Astrocyte of the cerebellum (primary cell): Measurements from ENCODE around the gene UROD.
"Not testable (repeated sequence)": the region's sequence is repeated elsewhere in the genome, so short reads cannot be mapped to it uniquely, and the experiment has no call there.

Source experiments
- DNase-seq: peaks from one replicate; pipeline ENCODE4 v3.0.0-alpha.2; 2011; ENCODE audit warnings: low read depth
- H3K4me3 ChIP-seq: 2 replicates; pipeline ENCODE4 v1.5.1; 2011; ENCODE audit warnings: mild to moderate bottlenecking, low read depth, low read length, moderate library complexity
- CTCF ChIP-seq: IDR thresholded peaks from 2 replicates; pipeline ENCODE4 v1.5.1; 2012; ENCODE audit warnings: low read length, low read depth, moderate library complexity, mild to moderate bottlenecking; ENCODE audit errors: missing control alignments
- in situ Hi-C: cut with HindIII; loops from 2 replicates; pipeline ENCODE4 v1.10.0; 2017; ENCODE audit warnings: low sequenced_read_pairs

Gene UROD

GRCh38 chr1:45057542-45057941 lies 45.5 kb downstream of the UROD start:
- DNase-seq = no peak
- no peak for TF ChIP-seq CTCF
- in situ Hi-C loops = no loop called here
- H3K4me3 ChIP-seq = no peak overlapping the region

- in situ Hi-C loops = no loop called here
- TF ChIP-seq CTCF = no peak
- no peak overlapping the region for H3K4me3 ChIP-seq
- DNase-seq = no peak
Observed at GRCh38 chr1:45059829-45060228, 47.8 kb downstream of the UROD start.

GRCh38 chr1:45062463-45062862 lies 50.4 kb downstream of the UROD start:
- DNase-seq, in situ Hi-C loops, H3K4me3 ChIP-seq: not testable (repeated sequence)

GRCh38 chr1:45065083-45065482 lies 53.0 kb downstream of the UROD start:
- no peak for TF ChIP-seq CTCF
- in situ Hi-C loops = no loop called here
- no peak for DNase-seq
- H3K4me3 ChIP-seq = no peak overlapping the region
